HepG2 (cell line): ENCODE data around the gene SLC16A7. TPM values are rescaled to one million over a fixed set of nuclear protein-coding genes. Genes with fewer than 3 reads are reported as not detected.

Source experiments
- ATAC-seq: fragments of 200-7000 bp; cut with Tn5 transposase; 3 replicates; pipeline ENCODE4 v1.9.1; 2020; ENCODE audit warnings: mild to moderate bottlenecking, moderate library complexity
- BruUV-seq: library from RNA; stranded (reverse); fragments of 400-500 nt; replicated peaks from 2 replicates; lab custom pipeline; 2021; lab: Mats Ljungman, UMichigan
- CTCF ChIA-PET: fragments of 300-600 bp; formaldehyde crosslinking; extraction: SDS; loops from one replicate; lab custom pipeline; 2021; ENCODE audit warnings: low total read pairs, inconsistent platforms, low intra/inter-chr PET ratio; lab: Yijun Ruan, JAX
- POLR2A ChIA-PET: fragments of 350-600 bp; sonication (Branson Sonifier 250); formaldehyde crosslinking; loops from one replicate; lab custom pipeline; 2020; ENCODE audit warnings: antibody characterized with exemption, inconsistent platforms; lab: Yijun Ruan, JAX
- DNase-seq: peaks from one replicate; pipeline ENCODE4 v3.0.0-alpha.2; 2015; ENCODE audit warnings: low spot score
- FAIRE-seq: peaks from 3 replicates; lab custom pipeline; 2011; peaks lifted over from hg19 to GRCh38; lab: Jason Lieb, UNC
- H2AFZ ChIP-seq: one replicate; pipeline ENCODE4 v1.6.1; 2011; ENCODE audit warnings: low read length, inconsistent platforms
- H3K27ac ChIP-seq: fragments of 300-600 bp; 3 replicates; pipeline ENCODE4 v1.8.0; 2011; ENCODE audit warnings: mixed run types, mild to moderate bottlenecking, mixed read lengths, low read length, inconsistent platforms; ENCODE audit not compliant: insufficient read depth; ENCODE audit errors: extremely low read length
- H3K27me3 ChIP-seq, 2 experiments: fragments of 200-600 bp in 1 of 2; 2 replicates in 1 of 2; 3 replicates in 1 of 2; pipeline versions ENCODE4 v1.6.0 to v1.8.0; 2011; ENCODE audit warnings: low read length in 2 of 2, mild to moderate bottlenecking in 2 of 2, moderate library complexity in 2 of 2, inconsistent platforms in 1 of 2; ENCODE audit not compliant: insufficient read depth in 2 of 2, control insufficient read depth in 1 of 2
- H3K36me3 ChIP-seq, 2 experiments: fragments of 200-600 bp in 1 of 2; replicated peaks in 1 of 2; 2 replicates in 1 of 2; 3 replicates in 1 of 2; pipeline versions ENCODE4 v1.5.1 to v1.8.0; 2011; ENCODE audit warnings: low read length in 2 of 2, inconsistent platforms in 1 of 2; ENCODE audit not compliant: insufficient read depth in 2 of 2, control insufficient read depth in 1 of 2
- H3K4me1 ChIP-seq: 2 replicates; pipeline ENCODE4 v1.5.1; 2012; ENCODE audit warnings: low read length, inconsistent platforms; ENCODE audit not compliant: insufficient read depth
- H3K4me2 ChIP-seq: 2 replicates; pipeline ENCODE4 v1.6.0; 2011; ENCODE audit warnings: low read depth, low read length, inconsistent platforms
- H3K4me3 ChIP-seq, 3 experiments: fragments of 200-600 bp in 1 of 3; sonication (generic), shearing (Covaris generic) in 1 of 3; replicated peaks in 1 of 3; 2 replicates each; pipeline ENCODE4 v1.5.1; 2011 to 2016; ENCODE audit warnings: low read length in 3 of 3, inconsistent platforms in 2 of 3, low read depth in 2 of 3, mild to moderate bottlenecking in 2 of 3, control low read depth in 1 of 3, mixed read lengths in 1 of 3; ENCODE audit not compliant: insufficient read depth in 1 of 3
- H3K79me2 ChIP-seq: one replicate; pipeline ENCODE4 v1.6.1; 2011; ENCODE audit warnings: low read length, inconsistent platforms; ENCODE audit not compliant: insufficient read depth
- H3K9ac ChIP-seq: 2 replicates; pipeline ENCODE4 v1.6.0; 2011; ENCODE audit warnings: mild to moderate bottlenecking, low read depth, low read length, inconsistent platforms; ENCODE audit not compliant: insufficient read depth
- H3K9me3 ChIP-seq: 2 replicates; pipeline ENCODE4 v1.5.1; 2012; ENCODE audit warnings: mild to moderate bottlenecking, low read length
- H4K20me1 ChIP-seq: 2 replicates; pipeline ENCODE4 v1.6.0; 2011; ENCODE audit warnings: inconsistent platforms, mild to moderate bottlenecking, low read length, moderate library complexity; ENCODE audit not compliant: insufficient read depth
- CHCHD3 ChIP-seq: sonication (generic); formaldehyde crosslinking; IDR thresholded peaks from 2 replicates; pipeline ENCODE4 v1.8.0; 2022; ENCODE audit warnings: mild to moderate bottlenecking, missing genetic modification reagents, moderate library complexity
- ISL2 ChIP-seq: sonication (generic); formaldehyde crosslinking; IDR thresholded peaks from 2 replicates; pipeline ENCODE4 v1.5.0; 2020; ENCODE audit warnings: missing genetic modification reagents
- NFKB2 ChIP-seq: sonication (generic); formaldehyde crosslinking; IDR thresholded peaks from 2 replicates; pipeline ENCODE4 v1.4.0; 2020; ENCODE audit warnings: missing genetic modification reagents, borderline replicate concordance
- ZNF136 ChIP-seq: sonication (generic); formaldehyde crosslinking; IDR thresholded peaks from 2 replicates; pipeline ENCODE4 v1.8.1; 2022; ENCODE audit warnings: low read depth, mild to moderate bottlenecking, moderate library complexity, missing genetic modification reagents
- ZNF607 ChIP-seq: sonication (generic); formaldehyde crosslinking; IDR thresholded peaks from 2 replicates; pipeline ENCODE4 v1.5.1; 2020; ENCODE audit warnings: missing genetic modification reagents, mild to moderate bottlenecking, borderline replicate concordance
- WGBS: methylation state at CpG from one replicate; pipeline ENCODE4 v1.1.6; 2017; ENCODE audit warnings: low lambda C conversion rate; 5-methylcytosine and 5-hydroxymethylcytosine counted together
- in situ Hi-C: cut with HindIII; loops from 2 replicates; pipeline ENCODE4 v1.10.0; 2017; ENCODE audit warnings: low pct_unique_long_range_greater_than_20kb; ENCODE audit not compliant: extremely low pct_ligation_motif_present
- intact Hi-C: fragments of 100-400 bp; cut with micrococcal nuclease; formaldehyde crosslinking; loops from one replicate; pipeline ENCODE4 v1.10.0; 2022; ENCODE audit not compliant: unreplicated experiment
- polyA plus RNA-seq, 8 experiments: library from polyadenylated mRNA; depleted of rRNA in 3 of 8; stranded (reverse) in 7 of 8; unstranded in 1 of 8; fragments of >200 nt; fragmentation: Illumina TruSeq in 4 of 8; extraction: Trizol in 4 of 8; gene quantifications; 2 replicates each; pipeline versions ENCODE4 v1.2.1 to v1.2.3, GENCODE V29; 2011 to 2016; ENCODE audit warnings: low read depth in 4 of 8, missing spikeins in 1 of 8, mixed read lengths in 1 of 8; ENCODE audit not compliant: insufficient read depth in 1 of 8
- total RNA-seq, 5 experiments: library from RNA; depleted of rRNA; stranded (reverse); fragments of >200 nt; fragmentation: Illumina TruSeq; extraction: Trizol; gene quantifications; 2 replicates each; pipeline ENCODE4 v1.2.3, GENCODE V29; 2016; ENCODE audit warnings: low read depth in 1 of 5
- TF ChIP-seq, protein P1 (sequence below): sonication (generic); formaldehyde crosslinking; IDR thresholded peaks from 2 replicates; pipeline ENCODE4 v1.5.1; 2020; ENCODE audit warnings: mild to moderate bottlenecking, missing genetic modification reagents, moderate library complexity
- TF ChIP-seq, protein P2 (sequence below): sonication (generic); formaldehyde crosslinking; IDR thresholded peaks from 2 replicates; pipeline ENCODE4 v1.9.0; 2022; ENCODE audit warnings: missing genetic modification reagents, mild to moderate bottlenecking, borderline replicate concordance

Gene SLC16A7
- total and polyA plus RNA-seq, 2 of the 13 experiments (the other 11 are each of a cell fraction or from before 2014, with no cell fraction given) = 1.3 to 1.6 TPM

DNA sequence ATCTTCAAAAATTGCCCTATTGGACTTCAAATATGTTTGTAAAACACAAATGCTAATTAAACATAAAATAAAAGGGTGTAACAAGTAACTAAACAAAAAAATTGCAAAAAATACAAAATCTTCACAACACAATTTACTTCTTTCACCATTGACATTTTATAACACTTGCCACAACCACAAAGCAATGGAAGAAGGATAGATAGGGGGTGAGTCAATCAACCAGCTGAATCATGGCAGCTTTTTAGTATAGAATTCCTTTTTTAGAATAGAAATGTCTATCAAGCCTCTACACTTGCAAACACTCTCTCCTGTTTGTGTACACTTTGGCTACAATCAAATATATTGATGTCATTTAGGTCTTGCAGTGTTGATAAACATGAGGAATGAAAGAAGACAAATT is 232.7 kb downstream of the SLC16A7 start:
- DNase-seq (no peak), FAIRE-seq (no peak), ATAC-seq (no peak)
- no TSS peak for BruUV-seq
- in situ Hi-C loops (no loop called here), intact Hi-C loops (no loop called here)
- ChIA-PET CTCF (no interaction called here), POLR2A (no interaction called here)
- TF ChIP-seq ZNF607 (CRISPR knock-in tag) = no peak
- no peak for TF ChIP-seq ZNF136 (CRISPR knock-in tag)
- TF ChIP-seq ISL2 (CRISPR knock-in tag) = no peak
- TF ChIP-seq, protein P1, sequence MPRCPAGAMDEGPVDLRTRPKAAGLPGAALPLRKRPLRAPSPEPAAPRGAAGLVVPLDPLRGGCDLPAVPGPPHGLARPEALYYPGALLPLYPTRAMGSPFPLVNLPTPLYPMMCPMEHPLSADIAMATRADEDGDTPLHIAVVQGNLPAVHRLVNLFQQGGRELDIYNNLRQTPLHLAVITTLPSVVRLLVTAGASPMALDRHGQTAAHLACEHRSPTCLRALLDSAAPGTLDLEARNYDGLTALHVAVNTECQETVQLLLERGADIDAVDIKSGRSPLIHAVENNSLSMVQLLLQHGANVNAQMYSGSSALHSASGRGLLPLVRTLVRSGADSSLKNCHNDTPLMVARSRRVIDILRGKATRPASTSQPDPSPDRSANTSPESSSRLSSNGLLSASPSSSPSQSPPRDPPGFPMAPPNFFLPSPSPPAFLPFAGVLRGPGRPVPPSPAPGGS (CRISPR knock-in tag) = no peak
- no peak for TF ChIP-seq NFKB2 (CRISPR knock-in tag)
- Histone ChIP-seq H3K79me2 (no peaks in the 10 kb centered on the region), H3K27ac (no peak overlapping the region), H3K27me3 (no peaks in the 10 kb centered on the region), H3K9ac (no peak overlapping the region), H3K4me3 (no peak overlapping the region), H3K9me3 (no peaks in the 10 kb centered on the region; the same call in 1 of the 2 replicates), H4K20me1 (no peaks in the 10 kb centered on the region), H3K36me3 (no peaks in the 10 kb centered on the region), H3K4me1 (no peaks in the 10 kb centered on the region), H3K4me2 (no peak overlapping the region), H2AFZ (no peak overlapping the region)

DNA sequence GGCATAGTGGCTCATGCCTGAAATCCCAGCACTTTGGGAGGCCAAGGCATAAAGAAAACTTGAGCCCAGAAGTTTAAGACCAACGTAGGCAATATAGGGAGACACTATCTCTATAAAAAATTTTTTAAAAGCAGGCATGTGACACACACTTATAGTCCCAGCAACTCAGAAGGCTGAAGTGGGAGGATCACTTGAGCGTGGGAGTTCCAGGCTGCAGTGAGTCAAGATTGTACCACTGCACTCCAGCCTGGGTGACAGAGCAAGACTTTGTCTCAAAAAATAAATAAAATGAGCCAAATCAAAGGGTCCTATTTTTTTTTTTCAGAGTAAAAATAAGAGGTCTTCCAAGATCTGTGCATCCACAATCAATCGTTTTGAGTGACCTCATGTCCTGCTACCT is 237.6 kb downstream of the SLC16A7 start:
- FAIRE-seq = no peak
- POLR2A ChIA-PET = no interaction called here
- no peak for DNase-seq
- H3K27ac ChIP-seq = no peak overlapping the region
- no peaks in the 10 kb centered on the region for H3K4me1 ChIP-seq
- TF ChIP-seq, protein P2, sequence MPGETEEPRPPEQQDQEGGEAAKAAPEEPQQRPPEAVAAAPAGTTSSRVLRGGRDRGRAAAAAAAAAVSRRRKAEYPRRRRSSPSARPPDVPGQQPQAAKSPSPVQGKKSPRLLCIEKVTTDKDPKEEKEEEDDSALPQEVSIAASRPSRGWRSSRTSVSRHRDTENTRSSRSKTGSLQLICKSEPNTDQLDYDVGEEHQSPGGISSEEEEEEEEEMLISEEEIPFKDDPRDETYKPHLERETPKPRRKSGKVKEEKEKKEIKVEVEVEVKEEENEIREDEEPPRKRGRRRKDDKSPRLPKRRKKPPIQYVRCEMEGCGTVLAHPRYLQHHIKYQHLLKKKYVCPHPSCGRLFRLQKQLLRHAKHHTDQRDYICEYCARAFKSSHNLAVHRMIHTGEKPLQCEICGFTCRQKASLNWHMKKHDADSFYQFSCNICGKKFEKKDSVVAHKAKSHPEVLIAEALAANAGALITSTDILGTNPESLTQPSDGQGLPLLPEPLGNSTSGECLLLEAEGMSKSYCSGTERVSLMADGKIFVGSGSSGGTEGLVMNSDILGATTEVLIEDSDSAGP = no peak
- no peak for TF ChIP-seq CHCHD3 (CRISPR knock-in tag)
- CTCF ChIA-PET = no interaction called here
- no peak for ATAC-seq
- H3K4me3 ChIP-seq = no peak overlapping the region
- H3K79me2 ChIP-seq = no peaks in the 10 kb centered on the region
- in situ Hi-C loops = no loop called here
- H3K36me3 ChIP-seq = no peaks in the 10 kb centered on the region
- H2AFZ ChIP-seq = no peak overlapping the region
- no TSS peak for BruUV-seq
- no peak overlapping the region for H3K4me2 ChIP-seq
- H3K9me3 ChIP-seq = no peaks in the 10 kb centered on the region; the same call in 1 of the 2 replicates
- no peak overlapping the region for H3K9ac ChIP-seq
- no peaks in the 10 kb centered on the region for H4K20me1 ChIP-seq
- WGBS = 0% methylated on average over 3 of the region's 3 CpGs
- H3K27me3 ChIP-seq = no peaks in the 10 kb centered on the region
- intact Hi-C loops = no loop called here
